NB4 (cell line): Measurements from ENCODE around the gene ERGIC1.

Source experiments
- DNase-seq: peaks from one replicate; pipeline ENCODE4 v3.0.0; 2010; ENCODE audit warnings: low read depth
- H3K4me3 ChIP-seq: one replicate; pipeline ENCODE4 v1.5.1; 2011; ENCODE audit warnings: mild to moderate bottlenecking, low read depth, low read length, moderate library complexity
- CTCF ChIP-seq: IDR thresholded peaks from one replicate; pipeline ENCODE4 v1.5.1; 2012; ENCODE audit warnings: low read depth, low read length
- MAX ChIP-seq: IDR thresholded peaks from 2 replicates; pipeline ENCODE4 v1.6.1; 2011; ENCODE audit warnings: low read depth, low read length
- MYC ChIP-seq: IDR thresholded peaks from 2 replicates; pipeline ENCODE4 v1.6.1; 2011; ENCODE audit warnings: low read depth, low read length
- POLR2A ChIP-seq: IDR thresholded peaks from 2 replicates; pipeline ENCODE4 v1.6.1; 2011; ENCODE audit warnings: mild to moderate bottlenecking; ENCODE audit not compliant: insufficient read length; ENCODE audit errors: extremely low read depth

Gene ERGIC1

GRCh38 chr5:172816925-172817562, 17.0 kb upstream of the ERGIC1 start:
- no peak for DNase-seq
- H3K4me3 ChIP-seq = no peak overlapping the region
- TF ChIP-seq MYC (no peak), POLR2A (no peak), CTCF (no peak), MAX (no peak)

- TF ChIP-seq MYC (no peak), POLR2A (no peak), CTCF (no peak), MAX (no peak)
- no peak overlapping the region for H3K4me3 ChIP-seq
Measured at GRCh38 chr5:172817664-172818063, 16.4 kb upstream of the ERGIC1 start.

DNA sequence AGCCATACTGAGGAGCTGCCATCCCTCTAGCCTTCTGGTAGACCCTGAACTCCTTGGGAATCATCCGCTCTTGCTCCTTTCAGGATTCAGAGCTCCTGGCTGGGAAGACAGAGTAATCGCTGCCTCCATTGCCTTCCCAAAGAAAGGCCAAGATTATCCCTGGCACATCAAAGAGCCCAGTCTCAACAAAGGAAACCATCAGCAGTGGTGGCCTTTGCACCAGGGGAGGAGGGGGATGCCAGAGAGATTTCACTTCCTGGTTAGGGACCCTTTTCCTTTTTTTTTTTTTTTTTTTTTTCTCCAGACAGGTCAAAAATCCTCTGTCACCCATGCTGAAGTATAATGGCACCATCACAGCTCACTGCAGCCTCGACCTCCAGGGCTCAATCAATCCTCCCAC, 16.0 kb upstream of the ERGIC1 start:
- H3K4me3 ChIP-seq = no peak overlapping the region
- no peak for DNase-seq
- no peak for TF ChIP-seq MAX
- TF ChIP-seq CTCF = no peak
- no peak for TF ChIP-seq MYC
- no peak for TF ChIP-seq POLR2A

More at GRCh38 chr5:172817664-172818063, 16.4 kb upstream of the ERGIC1 start:
- DNase-seq = no peak

GRCh38 chr5:172819569-172819968, 14.5 kb upstream of the ERGIC1 start:
- TF ChIP-seq POLR2A = no peak
- no peak for TF ChIP-seq MYC
- no peak for TF ChIP-seq MAX
- no peak for TF ChIP-seq CTCF
- H3K4me3 ChIP-seq = no peak overlapping the region
- DNase-seq = no peak

DNA sequence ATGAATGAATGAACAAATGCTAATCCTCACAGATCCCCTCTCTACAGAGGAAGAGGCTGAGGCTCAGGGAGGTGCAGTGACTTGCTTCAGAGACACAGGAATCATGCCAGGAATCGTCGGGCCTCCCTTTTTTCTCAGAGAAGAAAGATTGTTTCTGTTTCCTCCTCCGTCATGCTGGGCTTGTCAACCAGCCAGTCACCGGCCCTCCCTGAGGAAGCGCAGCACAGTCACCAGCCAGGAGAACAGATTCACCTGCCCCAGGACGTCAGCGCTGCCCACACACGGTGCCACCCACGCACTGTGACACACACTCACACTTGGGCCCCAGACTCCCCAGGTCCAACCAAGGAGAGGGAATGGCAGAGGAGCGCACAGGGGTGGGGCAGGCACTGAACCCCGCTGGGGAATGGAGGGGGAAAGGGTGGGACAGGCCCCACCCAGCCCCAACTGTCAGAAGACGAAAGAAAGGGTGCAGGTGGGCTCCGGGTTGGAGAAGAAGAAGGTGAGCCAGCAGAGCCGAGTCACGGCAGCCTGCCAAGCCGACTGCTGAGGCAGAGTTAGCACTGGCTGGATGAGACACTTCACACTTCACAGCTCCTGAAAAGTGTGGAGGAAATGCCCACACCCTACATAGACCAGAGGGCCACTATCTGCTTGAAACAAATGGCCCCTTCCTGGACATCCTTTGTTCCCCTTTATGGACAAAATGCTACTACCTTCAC, 13.8 kb upstream of the ERGIC1 start:
- H3K4me3 ChIP-seq = no peak overlapping the region

More for the DNA sequence above, 13.8 kb upstream of the ERGIC1 start:
- TF ChIP-seq MYC (no peak), CTCF (no peak), POLR2A (no peak), MAX (no peak)
- DNase-seq = no peak
